HG02798 (cell line): ENCODE measurements around the gene GOLIM4.
"Not testable (repeated sequence)": the region's sequence is repeated elsewhere in the genome, so short reads cannot be mapped to it uniquely, and the experiment has no call there.

Experiments used
- ATAC-seq: cut with Tn5 transposase; IDR thresholded peaks from one replicate; pipeline ENCODE4 v1.9.1; 2021; ENCODE audit warnings: mild to moderate bottlenecking; ENCODE audit not compliant: unreplicated experiment, poor library complexity

GOLIM4 gene

GRCh38 chr3:168095611-168096209, at the start of gene GOLIM4:
GOLIM4 (minus strand) TSS chr3:168095924; CDS start chr3:168095285, 639 bp downstream.
- ATAC-seq = peak; percentile 88

GRCh38 chr3:168141405-168141998, 45.8 kb upstream of the GOLIM4 start:
- peak; percentile 75 for ATAC-seq

- ATAC-seq = no peak
Observed at GRCh38 chr3:168139947-168140346, 44.2 kb upstream of the GOLIM4 start.

GRCh38 chr3:168138421-168138820, 42.7 kb upstream of the GOLIM4 start:
- ATAC-seq = no peak

GRCh38 chr3:168134931-168135330, 39.2 kb upstream of the GOLIM4 start:
- ATAC-seq = peak; percentile 85

- not testable (repeated sequence) for ATAC-seq
Observed at GRCh38 chr3:168130250-168130649, 34.5 kb upstream of the GOLIM4 start.

GRCh38 chr3:168128463-168128862, 32.7 kb upstream of the GOLIM4 start:
- not testable (repeated sequence) for ATAC-seq

- ATAC-seq = no peak
Observed at GRCh38 chr3:168127466-168127865, 31.7 kb upstream of the GOLIM4 start.

GRCh38 chr3:168124791-168125190, 29.1 kb upstream of the GOLIM4 start:
- no peak for ATAC-seq

GRCh38 chr3:168124291-168124690, 28.6 kb upstream of the GOLIM4 start:
- ATAC-seq = no peak

GRCh38 chr3:168123201-168124176, 27.8 kb upstream of the GOLIM4 start:
- ATAC-seq = no peak

GRCh38 chr3:168121184-168122017, 25.7 kb upstream of the GOLIM4 start:
- no peak for ATAC-seq

GRCh38 chr3:168117853-168118313, 22.2 kb upstream of the GOLIM4 start:
- no peak for ATAC-seq

- no peak for ATAC-seq
Observed at GRCh38 chr3:168117059-168117458, 21.3 kb upstream of the GOLIM4 start.

- no peak for ATAC-seq
Observed at GRCh38 chr3:168116279-168116678, 20.6 kb upstream of the GOLIM4 start.

GRCh38 chr3:168113848-168114247, 18.1 kb upstream of the GOLIM4 start:
- no peak for ATAC-seq

- no peak for ATAC-seq
Observed at GRCh38 chr3:168112894-168113293, 17.2 kb upstream of the GOLIM4 start.

- no peak for ATAC-seq
Observed at GRCh38 chr3:168104361-168104760, 8.6 kb upstream of the GOLIM4 start.

GRCh38 chr3:168102735-168103410, 7.1 kb upstream of the GOLIM4 start:
- no peak for ATAC-seq
